ENCODE data around the gene PEF1.

PEF1 gene

DNA sequence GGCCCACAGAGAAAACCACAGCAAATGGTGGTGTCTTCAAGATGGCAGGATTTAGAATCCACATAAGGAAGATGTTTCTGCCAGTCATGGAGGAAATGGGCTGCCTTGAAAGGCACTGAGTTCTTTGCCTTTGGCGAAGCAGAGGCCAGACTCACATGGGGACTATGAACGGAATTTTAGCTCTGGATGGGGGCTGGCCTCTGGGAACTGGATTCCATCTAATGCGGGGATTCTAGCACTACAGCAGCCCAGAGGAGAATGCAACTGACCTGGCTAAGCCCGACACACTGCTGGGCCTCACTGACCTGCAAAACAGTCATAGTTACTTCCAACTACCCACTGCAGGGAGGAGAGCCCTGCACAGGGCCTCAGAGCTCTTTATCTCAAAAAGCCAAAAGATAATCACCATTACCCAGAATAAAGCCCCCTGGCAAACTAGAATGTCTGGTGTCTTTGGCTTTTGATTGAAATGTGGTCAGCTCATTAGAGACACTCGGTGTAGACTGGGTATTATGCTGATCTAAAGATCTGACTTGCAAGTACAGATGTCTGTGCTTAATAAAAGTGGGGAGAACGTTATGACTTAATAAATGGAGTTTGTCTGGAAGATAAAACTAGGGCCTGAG is 15.6 kb downstream of the PEF1 start:
- DNase-seq (ENCODE audit: low spot score): no peak

DNA sequence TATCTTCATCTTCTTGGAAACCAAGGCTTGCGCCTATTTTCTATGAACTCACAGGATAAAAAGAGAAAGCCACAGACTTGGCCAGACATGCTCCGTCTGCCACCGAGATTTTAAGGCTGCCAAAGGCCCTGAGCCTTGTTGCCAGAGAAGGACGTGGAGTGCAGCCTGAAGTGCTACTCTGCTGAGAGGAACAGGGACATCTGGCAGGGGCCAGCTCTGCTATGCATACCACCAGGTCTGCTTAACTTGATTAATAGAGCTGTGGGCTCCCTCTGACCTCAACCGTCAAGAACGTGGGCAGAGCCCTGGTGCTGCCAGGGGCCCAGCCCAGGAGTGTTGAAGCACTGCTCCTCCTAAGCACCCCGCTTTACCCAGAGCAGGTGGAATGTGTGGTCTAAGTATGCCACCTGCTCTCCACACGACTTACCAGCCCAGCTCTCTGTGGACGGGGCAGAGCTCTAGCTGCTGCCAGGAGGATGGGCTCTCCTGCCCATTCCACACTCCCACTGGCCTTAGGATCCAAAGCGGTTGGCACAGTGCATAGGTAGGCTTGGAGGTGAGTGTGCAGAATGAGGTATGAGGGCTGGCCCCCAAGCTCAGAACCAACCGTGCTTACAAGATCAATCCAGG is 16.6 kb downstream of the PEF1 start:
- DNase-seq (ENCODE audit: low spot score): no peak

DNA sequence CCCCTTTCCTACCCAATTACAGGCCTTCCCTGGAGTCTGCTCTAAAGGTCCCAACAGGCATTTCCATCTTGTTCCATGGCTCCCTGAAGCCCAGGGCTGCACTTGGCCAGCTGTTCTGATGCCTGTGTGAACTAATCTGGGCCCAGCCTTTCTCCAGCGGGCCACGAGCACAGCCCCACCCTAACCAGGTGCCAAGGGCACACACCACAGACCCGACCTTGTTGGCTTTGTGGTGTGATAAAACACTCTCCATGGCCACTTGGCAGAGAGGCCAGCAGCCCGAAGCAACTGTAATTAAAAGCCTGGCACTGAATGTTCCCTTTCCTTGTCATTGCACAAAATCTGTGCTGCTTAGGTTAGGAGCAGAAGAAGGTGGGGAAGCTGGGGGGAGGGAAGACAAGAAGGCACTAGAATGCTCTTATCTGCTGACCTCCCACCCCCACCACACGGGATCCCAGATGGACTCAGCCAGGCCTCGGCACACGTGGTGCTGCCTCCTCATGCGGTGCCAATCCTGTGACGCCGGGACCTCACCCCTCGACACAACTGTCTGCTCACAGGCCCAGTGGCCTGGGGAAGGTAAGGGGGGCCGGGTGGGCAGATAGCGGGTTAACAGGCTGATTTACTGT is 17.3 kb downstream of the PEF1 start:
- no peak for DNase-seq (ENCODE audit: low spot score)

DNA sequence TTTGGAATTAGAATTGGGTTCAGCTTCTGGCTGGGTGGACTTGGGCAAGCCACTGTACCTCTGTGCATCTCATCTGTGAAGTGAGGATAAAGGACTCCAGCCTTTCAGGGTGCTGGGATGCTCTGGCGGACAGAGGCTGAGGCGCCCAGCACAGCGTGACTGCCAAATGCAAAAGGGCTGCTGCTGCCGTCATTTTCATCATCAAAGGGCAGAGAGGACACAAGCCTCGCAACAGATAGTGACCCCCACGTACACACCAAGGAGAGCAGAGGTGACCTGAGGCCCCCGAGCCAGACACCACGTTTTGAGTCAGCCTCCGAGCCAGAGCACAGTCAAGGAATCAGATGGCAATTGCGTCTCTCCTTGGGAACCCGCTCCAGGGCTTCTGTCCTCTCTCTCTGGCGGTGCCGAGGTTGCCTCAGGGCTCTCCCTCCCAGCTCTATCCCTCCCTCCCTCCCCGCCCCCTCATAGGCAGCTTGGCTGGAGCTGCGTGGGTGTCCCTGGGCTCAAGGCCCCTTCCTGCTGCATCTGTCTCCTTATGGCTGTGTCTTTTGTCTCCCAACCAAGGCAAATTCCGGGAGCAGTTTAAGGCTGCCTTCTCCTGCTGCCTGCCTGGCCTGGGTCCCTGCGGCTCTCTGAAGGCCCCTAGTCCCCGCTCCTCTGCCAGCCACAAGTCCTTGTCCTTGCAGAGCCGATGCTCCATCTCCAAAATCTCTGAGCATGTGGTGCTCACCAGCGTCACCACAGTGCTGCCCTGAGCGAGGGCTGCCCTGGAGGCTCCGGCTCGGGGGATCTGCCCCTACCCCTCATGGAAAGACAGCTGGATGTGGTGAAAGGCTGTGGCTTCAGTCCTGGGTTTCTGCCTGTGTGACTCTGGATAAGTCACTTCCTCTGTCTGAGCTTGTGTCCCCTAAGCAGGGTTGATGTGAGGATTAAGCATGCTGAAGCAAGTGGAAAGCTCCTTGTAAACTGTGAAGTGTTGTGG is 18.2 kb downstream of the PEF1 start:
- no peak for DNase-seq (ENCODE audit: low spot score)

DNA sequence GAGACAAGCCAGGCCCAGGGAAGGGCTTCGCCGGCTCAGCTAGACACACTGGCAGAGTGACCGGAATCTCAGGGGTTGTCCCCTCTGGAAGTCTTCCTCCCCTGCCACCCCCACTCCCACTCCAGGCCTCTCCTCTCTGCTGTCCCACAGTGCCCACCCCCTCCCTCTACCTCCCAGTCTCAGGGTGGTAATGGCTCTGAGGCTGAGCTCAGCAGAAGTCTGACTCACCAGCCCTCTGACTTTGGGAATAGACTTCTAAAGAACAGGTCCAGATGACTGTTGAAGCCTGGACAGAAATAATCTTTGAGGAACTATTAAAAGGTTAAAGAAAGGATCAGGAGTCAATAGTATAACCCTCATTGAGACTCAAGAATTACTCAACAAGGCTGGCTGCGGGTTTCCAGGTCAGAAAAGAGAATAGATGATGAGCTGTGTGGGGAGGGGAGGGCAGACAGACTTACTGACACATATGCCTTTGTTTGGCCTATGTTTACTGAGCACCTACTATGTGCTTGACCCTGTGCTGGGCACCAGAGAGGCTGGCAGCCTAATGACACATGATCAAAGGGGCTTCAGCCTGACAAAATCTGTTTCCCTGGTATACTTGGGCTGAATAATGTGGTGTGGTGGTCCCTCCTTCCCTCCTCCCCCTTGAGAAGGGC is 19.0 kb downstream of the PEF1 start:
- no peak for DNase-seq (ENCODE audit: low spot score)

DNA sequence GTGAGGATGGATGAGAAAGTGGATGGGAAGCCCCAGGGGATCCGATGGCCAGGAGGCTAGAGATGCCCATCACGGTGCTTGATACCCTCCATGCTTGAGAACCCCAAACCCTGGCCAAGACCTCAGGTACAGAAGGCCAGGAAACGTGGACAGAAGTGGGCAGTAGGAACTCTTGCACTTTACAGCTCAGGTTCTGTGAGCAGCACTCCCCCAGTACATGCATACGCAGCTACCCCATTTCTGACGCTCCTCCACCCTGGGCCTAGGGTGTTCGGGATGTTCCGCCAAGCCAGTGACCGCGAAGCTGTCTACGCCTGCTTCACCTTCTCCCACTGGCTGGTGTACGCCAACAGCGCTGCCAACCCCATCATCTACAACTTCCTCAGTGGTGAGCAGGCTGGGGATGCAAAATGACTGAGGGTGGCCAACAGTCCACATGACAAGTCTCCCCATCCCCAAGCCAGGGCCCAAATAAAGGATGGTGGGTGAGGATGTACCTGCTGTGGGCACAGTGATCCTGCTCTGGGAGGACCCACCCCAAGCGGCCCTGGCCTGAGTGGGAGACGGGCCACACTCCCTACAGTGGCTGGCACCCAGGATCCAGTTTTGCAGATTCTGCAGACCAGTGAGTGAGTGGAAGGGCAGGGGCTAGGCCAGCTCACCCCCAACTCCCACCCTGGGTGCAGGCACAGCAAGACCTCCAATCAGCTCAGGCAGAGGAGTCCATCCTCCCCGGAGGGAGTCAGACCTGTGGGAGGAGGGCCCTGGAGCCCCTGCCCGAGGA is 19.8 kb downstream of the PEF1 start:
- no peak for DNase-seq (ENCODE audit: low spot score)

DNA sequence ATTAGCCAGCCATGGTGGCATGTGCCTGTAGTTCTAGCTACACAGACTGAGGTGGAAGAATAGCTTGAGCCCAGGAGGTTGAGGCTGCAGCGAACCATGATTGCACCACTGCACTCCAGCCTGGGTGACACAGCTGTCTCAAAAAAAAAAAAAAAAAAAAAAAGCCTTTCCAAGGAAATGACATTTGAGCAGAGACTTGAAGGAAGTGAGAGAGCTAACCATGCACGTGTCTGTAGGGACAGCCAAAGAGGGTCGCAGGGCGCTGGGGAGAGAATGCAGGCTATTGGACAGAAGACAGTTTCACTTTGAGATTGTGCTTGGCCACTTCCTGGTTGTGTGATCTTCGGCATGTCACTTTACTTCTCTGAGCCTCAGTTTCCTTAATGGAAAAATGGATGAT is 20.4 kb downstream of the PEF1 start:
- DNase-seq (ENCODE audit: low spot score): no peak

DNA sequence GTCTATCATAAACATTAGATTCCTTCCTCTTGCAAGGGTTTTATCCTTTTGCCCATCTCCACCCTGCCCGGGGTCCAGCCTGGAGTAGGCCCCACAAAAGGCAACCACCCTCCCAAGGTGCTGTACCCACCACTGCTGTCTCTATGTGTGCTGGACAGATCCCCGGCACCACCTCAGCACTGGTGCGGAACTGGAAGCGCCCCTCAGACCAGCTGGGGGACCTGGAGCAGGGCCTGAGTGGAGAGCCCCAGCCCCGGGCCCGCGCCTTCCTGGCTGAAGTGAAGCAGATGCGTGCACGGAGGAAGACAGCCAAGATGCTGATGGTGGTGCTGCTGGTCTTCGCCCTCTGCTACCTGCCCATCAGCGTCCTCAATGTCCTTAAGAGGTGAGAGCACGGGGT is 21.3 kb downstream of the PEF1 start:
- DNase-seq (ENCODE audit: low spot score): no peak

DNA sequence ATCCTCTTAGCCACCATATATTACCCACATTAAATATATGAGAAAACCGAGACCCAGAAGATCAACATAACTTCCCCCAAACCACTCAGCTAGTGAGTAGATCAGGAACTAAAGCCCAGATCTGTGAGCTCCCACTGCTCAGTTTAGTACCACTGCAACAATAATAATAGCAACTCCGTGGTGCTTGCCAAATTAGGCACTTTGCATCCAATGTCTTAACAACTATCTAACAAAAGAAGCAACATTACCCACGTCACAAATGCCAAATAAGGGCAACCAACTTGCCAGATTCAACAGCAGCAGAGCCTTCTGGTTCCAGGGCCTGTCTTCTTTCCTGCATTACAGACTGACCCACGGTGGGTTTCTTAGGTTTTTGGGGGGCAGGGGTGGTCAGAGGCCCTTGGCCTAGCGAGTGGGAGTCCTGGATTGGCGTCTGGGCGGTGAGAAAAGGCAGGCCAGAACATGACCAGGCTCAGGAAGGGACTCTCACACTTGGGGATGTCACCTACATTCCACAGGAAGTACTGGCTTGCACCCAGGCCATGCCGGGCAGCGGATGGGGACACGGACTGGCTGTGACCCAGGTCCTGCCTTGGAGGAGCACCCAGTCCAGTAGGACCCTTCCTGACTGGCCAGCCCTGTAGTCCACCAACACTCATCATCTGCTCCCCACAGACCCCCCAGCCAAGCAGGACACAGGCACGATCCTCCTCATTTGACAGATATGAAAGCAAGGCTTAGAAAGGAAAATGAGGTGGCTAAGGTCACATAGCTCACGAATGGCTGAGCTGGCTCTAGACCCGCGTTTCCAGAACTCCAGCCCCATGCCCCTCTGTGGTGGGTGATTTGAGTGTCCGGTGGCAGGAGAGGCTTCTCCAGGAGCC is 22.6 kb downstream of the PEF1 start:
- no peak for DNase-seq (ENCODE audit: low spot score)

DNA sequence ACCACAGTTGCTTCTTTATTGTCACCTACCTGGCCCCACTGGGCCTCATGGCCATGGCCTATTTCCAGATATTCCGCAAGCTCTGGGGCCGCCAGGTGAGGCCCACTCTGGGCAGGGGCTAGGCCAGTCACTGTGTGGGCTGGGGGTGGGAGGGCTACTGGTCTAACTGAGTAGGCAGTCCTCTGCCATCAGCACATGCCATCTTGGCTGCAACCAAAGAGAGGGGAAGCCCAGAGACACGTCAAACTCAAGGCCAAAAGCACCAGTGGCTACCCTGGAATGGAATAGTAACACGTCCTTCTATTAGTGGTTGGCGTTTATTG is 23.2 kb downstream of the PEF1 start:
- no peak for DNase-seq (ENCODE audit: low spot score)

DNA sequence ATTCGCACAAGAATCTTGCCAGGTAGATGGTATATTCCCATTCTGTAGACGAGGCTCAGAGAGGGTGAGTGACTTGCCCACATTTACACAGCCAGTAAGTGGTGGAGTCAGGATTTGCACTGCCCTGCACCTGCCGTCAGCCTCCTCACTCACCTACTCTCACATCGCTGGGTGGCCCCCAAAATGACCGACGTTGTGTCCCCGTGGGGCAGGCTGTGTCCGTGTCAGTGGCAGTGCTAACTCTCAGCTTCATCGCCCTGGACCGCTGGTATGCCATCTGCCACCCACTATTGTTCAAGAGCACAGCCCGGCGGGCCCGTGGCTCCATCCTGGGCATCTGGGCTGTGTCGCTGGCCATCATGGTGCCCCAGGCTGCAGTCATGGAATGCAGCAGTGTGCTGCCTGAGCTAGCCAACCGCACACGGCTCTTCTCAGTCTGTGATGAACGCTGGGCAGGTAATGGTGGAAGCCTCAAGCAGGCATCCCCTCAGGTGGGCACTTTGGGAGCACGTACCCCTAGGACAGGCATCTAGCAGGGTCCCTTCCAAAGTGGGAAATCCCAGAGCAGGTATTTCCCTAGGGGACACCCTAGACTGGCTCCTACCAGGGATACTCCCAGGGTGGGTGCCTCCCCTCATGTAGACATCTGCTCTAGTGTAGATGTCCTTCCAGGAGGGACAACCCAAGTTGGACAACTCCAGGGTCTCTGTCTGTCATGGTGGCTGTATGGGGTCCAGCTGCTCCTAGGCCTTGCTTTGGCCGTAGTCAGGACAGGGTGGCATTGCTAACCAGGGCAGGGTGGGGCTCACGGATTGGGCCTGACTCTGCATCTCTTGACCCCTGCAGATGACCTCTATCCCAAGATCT is 23.8 kb downstream of the PEF1 start:
- no peak for DNase-seq (ENCODE audit: low spot score)

DNA sequence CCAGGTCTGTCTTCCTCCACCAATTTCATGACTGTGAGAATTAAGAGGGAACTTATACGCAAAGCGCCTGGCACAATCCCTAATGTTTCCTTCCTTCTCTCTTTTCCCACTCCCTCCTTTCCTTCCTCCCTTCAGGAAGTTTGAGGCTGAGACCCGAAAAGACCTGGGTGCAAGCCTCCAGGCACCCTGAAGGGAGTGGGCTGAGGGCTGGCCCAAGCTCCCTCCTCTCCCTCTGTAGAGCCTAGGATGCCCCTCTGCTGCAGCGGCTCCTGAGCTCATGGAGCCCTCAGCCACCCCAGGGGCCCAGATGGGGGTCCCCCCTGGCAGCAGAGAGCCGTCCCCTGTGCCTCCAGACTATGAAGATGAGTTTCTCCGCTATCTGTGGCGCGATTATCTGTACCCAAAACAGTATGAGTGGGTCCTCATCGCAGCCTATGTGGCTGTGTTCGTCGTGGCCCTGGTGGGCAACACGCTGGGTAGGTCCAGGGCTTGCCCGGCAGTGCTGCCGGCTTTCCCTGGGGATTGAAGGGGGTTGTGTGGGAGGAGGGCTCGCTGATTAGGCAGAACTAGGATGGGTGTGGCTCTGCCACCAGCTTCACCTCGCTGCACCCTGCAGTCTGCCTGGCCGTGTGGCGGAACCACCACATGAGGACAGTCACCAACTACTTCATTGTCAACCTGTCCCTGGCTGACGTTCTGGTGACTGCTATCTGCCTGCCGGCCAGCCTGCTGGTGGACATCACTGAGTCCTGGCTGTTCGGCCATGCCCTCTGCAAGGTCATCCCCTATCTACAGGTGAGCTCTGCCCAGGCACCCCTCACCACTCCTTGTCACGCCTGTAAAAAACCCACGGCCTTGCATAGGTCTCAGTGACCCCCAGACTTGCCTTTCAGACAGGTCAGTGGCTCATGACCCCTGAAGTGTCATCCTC is 25.5 kb downstream of the PEF1 start:
- no peak for DNase-seq (ENCODE audit: low spot score)

DNA sequence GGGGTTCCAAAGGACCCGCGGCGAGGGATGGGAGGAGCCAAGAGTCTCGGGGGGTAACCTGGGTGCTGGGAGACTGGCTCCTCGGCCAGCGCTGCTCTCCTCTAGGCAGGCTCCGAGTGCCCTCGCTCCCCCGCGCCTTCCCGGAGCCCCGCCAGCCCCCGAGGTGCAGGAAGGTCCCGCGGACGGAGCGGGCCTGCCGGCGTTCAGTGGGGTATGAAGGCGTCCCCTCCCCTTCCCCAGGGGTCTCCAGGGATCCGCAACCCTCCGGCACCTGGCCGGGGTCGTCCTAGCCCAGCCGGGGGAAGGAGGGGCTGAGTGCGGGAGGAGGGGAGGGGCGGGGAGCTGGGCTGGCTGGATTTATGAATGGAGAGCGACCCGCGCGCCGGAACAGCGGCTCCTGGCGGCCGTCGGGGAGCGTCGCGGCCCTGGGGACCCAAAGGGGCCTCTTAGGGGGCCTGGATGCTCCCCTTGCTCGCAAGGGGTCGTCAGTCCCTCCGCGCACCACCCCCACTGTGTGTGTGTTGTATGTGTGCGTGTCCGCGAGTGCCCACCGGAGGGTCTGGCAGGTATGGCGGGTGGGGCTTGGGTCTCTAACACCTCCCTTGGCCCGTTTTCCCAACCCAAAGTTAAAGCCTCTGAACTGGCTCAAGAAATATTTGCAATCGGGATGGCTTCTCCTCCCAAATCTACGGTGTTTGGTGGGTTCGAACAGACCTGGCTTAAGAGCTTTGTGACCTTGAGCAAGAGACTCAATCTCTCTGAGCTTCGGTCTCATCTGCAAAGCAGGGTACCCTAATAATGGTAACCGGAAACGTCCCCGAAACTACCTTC is 26.5 kb downstream of the PEF1 start:
- DNase-seq (ENCODE audit: low spot score): peak; percentile 17

DNA sequence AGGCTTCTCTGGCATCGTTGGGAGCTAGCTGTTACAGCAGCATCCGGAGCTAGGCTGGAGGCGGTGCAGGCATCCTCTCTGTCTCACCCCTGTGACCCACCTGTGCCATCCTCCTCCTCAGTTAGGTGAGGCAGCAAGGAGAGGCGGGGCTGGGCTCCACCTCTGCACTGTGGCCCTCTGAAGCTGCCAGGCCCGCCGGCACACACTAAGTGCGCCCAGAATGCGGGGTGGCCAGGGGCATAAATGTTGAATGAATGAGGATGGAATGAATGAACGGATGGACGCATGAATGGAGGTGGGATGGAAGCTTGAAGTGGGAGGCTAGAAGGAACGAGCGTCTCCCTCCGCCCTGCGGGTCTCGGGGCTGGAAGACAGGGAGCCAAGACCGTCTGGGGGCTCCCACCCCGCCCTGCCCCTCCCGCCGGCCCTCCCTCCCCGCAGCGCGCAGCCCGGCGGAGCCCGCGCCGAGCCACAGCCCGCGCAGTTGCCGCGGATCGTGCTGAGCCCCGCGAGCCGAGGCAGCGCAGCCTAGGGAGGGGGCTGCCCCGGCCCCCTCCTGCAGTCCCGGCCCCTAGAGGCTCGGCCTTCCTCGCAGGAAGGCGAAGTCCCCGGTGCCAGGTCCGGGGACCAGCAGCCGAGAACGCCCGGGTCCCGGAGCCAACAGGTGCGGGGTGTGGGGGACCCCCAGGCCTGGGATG is 27.3 kb downstream of the PEF1 start, which contains the start of gene HCRTR1:
TSS of gene HCRTR1 (plus strand) at position 472 of the 698 bp plus-strand sequence. CDS start 1,504 bp downstream, outside the sequence.
- no peak for DNase-seq (ENCODE audit: low spot score)

DNA sequence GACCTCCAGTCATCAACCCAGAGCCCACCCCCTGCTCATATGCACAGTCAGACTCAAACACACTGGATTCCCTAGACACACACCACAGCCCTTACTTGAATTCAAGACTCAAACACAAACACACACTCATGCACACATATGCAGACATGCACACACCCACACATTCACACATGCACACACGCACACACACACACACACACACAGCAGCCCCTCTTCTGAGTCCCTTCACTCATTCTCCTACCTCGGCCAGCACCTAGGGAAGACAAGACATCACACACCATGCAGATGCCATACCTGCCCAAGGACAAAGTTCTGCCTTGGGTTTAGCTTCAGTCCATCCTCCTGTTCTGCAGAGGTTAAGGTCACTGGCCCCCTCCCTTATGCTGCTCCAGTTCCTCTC is 28.7 kb downstream of the PEF1 start:
- DNase-seq (ENCODE audit: low spot score): no peak

DNA sequence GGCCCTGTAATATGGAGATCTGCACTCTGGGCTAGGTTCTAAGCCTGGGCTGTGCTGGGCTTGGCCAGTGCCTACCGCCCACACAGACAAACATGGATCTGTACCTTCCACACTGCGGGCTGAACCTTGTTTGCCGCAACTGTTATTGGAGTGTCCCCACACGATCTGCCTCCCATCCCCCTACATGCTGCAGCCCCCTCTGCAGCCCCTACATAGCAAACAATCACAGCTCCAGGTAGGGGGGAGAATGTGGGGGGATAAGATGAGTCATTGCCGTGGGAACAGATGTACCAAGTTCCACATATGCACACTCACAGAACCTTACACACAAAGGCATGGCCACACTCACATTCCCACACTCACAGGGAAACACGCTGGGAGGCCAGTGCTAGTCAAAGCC is 29.3 kb downstream of the PEF1 start:
- no peak for DNase-seq (ENCODE audit: low spot score)

Measured in CD4-positive, alpha-beta T cell treated with Interleukin-15 for 4 hours (primary cell).